GM23338 (cell line): ENCODE measurements around the gene COLQ. TPM values are rescaled to one million over a fixed set of nuclear protein-coding genes. Genes with fewer than 3 reads are reported as not detected.

Experiments
- ATAC-seq: fragments of 200-7000 bp; cut with Tn5 transposase; 3 replicates; pipeline ENCODE4 v1.9.1; 2020
- DNase-seq: peaks from one replicate; pipeline ENCODE4 v3.0.0-alpha.2; 2015; ENCODE audit warnings: low spot score
- H2AFZ ChIP-seq: fragments of 200-600 bp; sonication (generic); 2 replicates; pipeline ENCODE4 v1.8.0; 2016; ENCODE audit warnings: antibody characterized with exemption, mild to moderate bottlenecking, moderate library complexity
- H3F3A ChIP-seq: fragments of 200-600 bp; sonication (generic); replicated peaks from 2 replicates; pipeline ENCODE4 v1.8.0; 2017; ENCODE audit warnings: antibody characterized with exemption, mixed run types, low read depth
- H3K27ac ChIP-seq: fragments of 200-600 bp; sonication (generic); 2 replicates; pipeline ENCODE4 v1.6.1; 2016; ENCODE audit warnings: low read depth
- H3K27me3 ChIP-seq: fragments of 200-600 bp; sonication (generic); 2 replicates; pipeline ENCODE4 v1.8.0; 2016; ENCODE audit warnings: mild to moderate bottlenecking, mixed run types, moderate library complexity; ENCODE audit not compliant: insufficient read depth
- H3K36me3 ChIP-seq: fragments of 200-600 bp; sonication (generic); 2 replicates; pipeline ENCODE4 v1.8.0; 2016; ENCODE audit warnings: mild to moderate bottlenecking; ENCODE audit not compliant: insufficient read depth
- H3K4me1 ChIP-seq: fragments of 200-600 bp; sonication (generic); 2 replicates; pipeline ENCODE4 v1.8.0; 2016; ENCODE audit warnings: mild to moderate bottlenecking, moderate library complexity; ENCODE audit not compliant: insufficient read depth
- H3K4me2 ChIP-seq: fragments of 200-600 bp; sonication (generic); 2 replicates; pipeline ENCODE4 v1.7.1; 2017; ENCODE audit warnings: mixed run types
- H3K4me3 ChIP-seq: fragments of 200-600 bp; sonication (generic); 2 replicates; pipeline ENCODE4 v1.6.1; 2016; ENCODE audit warnings: mixed run types
- H3K79me2 ChIP-seq: fragments of 200-600 bp; sonication (generic); replicated peaks from 2 replicates; pipeline ENCODE4 v1.8.0; 2017; ENCODE audit warnings: mild to moderate bottlenecking; ENCODE audit not compliant: insufficient read depth
- H3K9me2 ChIP-seq: fragments of 200-600 bp; sonication (generic); 2 replicates; pipeline ENCODE4 v1.8.0; 2017; ENCODE audit not compliant: insufficient read depth
- H4K20me1 ChIP-seq: fragments of 200-600 bp; sonication (generic); replicated peaks from 2 replicates; pipeline ENCODE4 v1.8.0; 2017; ENCODE audit warnings: mild to moderate bottlenecking; ENCODE audit not compliant: insufficient read depth
- H3K27ac Mint-ChIP-seq: 2 replicates; pipeline ENCODE4 v1.8.0; 2020; ENCODE audit warnings: inconsistent platforms, mild to moderate bottlenecking, moderate library complexity, mixed read lengths
- H3K27me3 Mint-ChIP-seq: 3 replicates; pipeline ENCODE4 v1.8.0; 2022; ENCODE audit warnings: low read depth, mild to moderate bottlenecking, moderate library complexity, mixed read lengths, inconsistent platforms; ENCODE audit not compliant: insufficient read depth, poor library complexity
- H3K36me3 Mint-ChIP-seq: 3 replicates; pipeline ENCODE4 v1.8.0; 2021; ENCODE audit warnings: low read depth, mild to moderate bottlenecking, inconsistent platforms, moderate library complexity, mixed read lengths
- H3K4me1 Mint-ChIP-seq: 3 replicates; pipeline ENCODE4 v1.8.0; 2020; ENCODE audit warnings: mild to moderate bottlenecking, inconsistent platforms, mixed read lengths
- H3K4me3 Mint-ChIP-seq: 3 replicates; pipeline ENCODE4 v1.8.0; 2021; ENCODE audit warnings: moderate library complexity, mild to moderate bottlenecking, inconsistent platforms, mixed read lengths
- H3K9me3 Mint-ChIP-seq: 3 replicates; pipeline ENCODE4 v1.8.0; 2020; ENCODE audit warnings: moderate library complexity, mild to moderate bottlenecking, inconsistent platforms, mixed read lengths
- CTCF ChIP-seq, 2 experiments: fragments of 200-600 bp in 1 of 2; sonication (generic) in 1 of 2; conservative IDR thresholded peaks; 2 replicates each; pipeline versions ENCODE4 v1.5.1 to v1.6.1; 2016 to 2017; ENCODE audit warnings: antibody characterized with exemption in 2 of 2, low read depth in 2 of 2, mild to moderate bottlenecking in 2 of 2, moderate library complexity in 1 of 2
- EZH2 ChIP-seq: fragments of 200-600 bp; sonication (generic); IDR thresholded peaks from one replicate; pipeline ENCODE4 v1.8.0; 2017; ENCODE audit warnings: antibody characterized with exemption, mild to moderate bottlenecking, low read depth; ENCODE audit not compliant: unreplicated experiment
- EZH2phosphoT487 ChIP-seq: fragments of 200-600 bp; sonication (generic); IDR thresholded peaks from one replicate; pipeline ENCODE4 v1.8.1; 2018; ENCODE audit warnings: antibody characterized with exemption; ENCODE audit not compliant: unreplicated experiment
- ZNF462 ChIP-seq: fragments of 250-450 bp; sonication (Bioruptor Pico); IDR thresholded peaks from 2 replicates; pipeline ENCODE4 v1.5.0; 2020; ENCODE audit warnings: mild to moderate bottlenecking, moderate library complexity
- polyA plus RNA-seq: library from polyadenylated mRNA; unstranded; fragments of >200 nt; fragmentation: Nextera tagmentation; extraction: Ambion mirVana; gene quantifications from 2 replicates; pipeline ENCODE4 v1.2.1, GENCODE V29; 2016
- total RNA-seq: library from RNA; depleted of rRNA; stranded (reverse); fragments of >200 nt; shearing (Covaris generic); gene quantifications from 2 replicates; pipeline ENCODE4 v1.2.3, GENCODE V29; 2014

The COLQ gene
- total and polyA plus RNA-seq, 2 experiments from 2014 or later: 0.78 to 2.0 TPM

GRCh38 chr3:15528854-15529537, 7.5 kb upstream of the COLQ start (continued):
- no peak for TF ChIP-seq ZNF462 (CRISPR knock-in tag)
- no peak for TF ChIP-seq EZH2phosphoT487

GRCh38 chr3:15527031-15527459, 5.5 kb upstream of the COLQ start:
- H3K4me1 ChIP-seq: no peaks in the 10 kb centered on the region
- H3K9me3 Mint-ChIP-seq: no peaks in the 10 kb centered on the region; the same call in 2 of the 3 replicates
- peaks cover 9% of the 10 kb centered on the region for H3K27me3 Mint-ChIP-seq
- H3K27ac Mint-ChIP-seq: no peak overlapping the region
- peaks cover 21% of the 10 kb centered on the region for H3K27me3 ChIP-seq
- no peak overlapping the region for H3K4me3 Mint-ChIP-seq
- peak; percentile 93 for DNase-seq
- no peaks in the 10 kb centered on the region for H3K36me3 ChIP-seq
- H3K79me2 ChIP-seq: no peaks in the 10 kb centered on the region
- H4K20me1 ChIP-seq: no peaks in the 10 kb centered on the region
- peak overlapping the region; percentile 19; the same call in 1 of the 2 replicates for H2AFZ ChIP-seq
- no peak overlapping the region for H3K4me2 ChIP-seq
- peaks cover 15% of the 10 kb centered on the region; the same call in 2 of the 3 replicates for H3K4me1 Mint-ChIP-seq
- no peaks in the 10 kb centered on the region; the same call in 1 of the 2 replicates for H3K9me2 ChIP-seq
- no peaks in the 10 kb centered on the region for H3F3A ChIP-seq
- no peak overlapping the region for H3K4me3 ChIP-seq
- ATAC-seq: peak; percentile 100
- H3K27ac ChIP-seq: no peak overlapping the region
- H3K36me3 Mint-ChIP-seq: no peaks in the 10 kb centered on the region
- TF ChIP-seq EZH2 (no peak), CTCF (conservative IDR thresholded peaks at IDR 0.05; ENCODE audit: low read depth in 2 of 2) (peak; percentile 64 to 71)
